OCI-LY1 (cell line): ENCODE data around the gene SUV39H2.

Source experiments
- CTCF ChIP-seq: fragments of 200-600 bp; sonication (generic), shearing (Covaris generic); IDR thresholded peaks from 2 replicates; pipeline ENCODE4 v1.5.1; 2017; ENCODE audit warnings: mild to moderate bottlenecking, antibody characterized with exemption, low read length, moderate library complexity, mixed read lengths
- EZH2 ChIP-seq: fragments of 200-600 bp; sonication (generic), shearing (Covaris generic); IDR thresholded peaks from 2 replicates; pipeline ENCODE4 v1.8.0; 2017; ENCODE audit warnings: borderline replicate concordance, mixed run types, mild to moderate bottlenecking, antibody characterized with exemption, low read length, moderate library complexity, mixed read lengths

DNA sequence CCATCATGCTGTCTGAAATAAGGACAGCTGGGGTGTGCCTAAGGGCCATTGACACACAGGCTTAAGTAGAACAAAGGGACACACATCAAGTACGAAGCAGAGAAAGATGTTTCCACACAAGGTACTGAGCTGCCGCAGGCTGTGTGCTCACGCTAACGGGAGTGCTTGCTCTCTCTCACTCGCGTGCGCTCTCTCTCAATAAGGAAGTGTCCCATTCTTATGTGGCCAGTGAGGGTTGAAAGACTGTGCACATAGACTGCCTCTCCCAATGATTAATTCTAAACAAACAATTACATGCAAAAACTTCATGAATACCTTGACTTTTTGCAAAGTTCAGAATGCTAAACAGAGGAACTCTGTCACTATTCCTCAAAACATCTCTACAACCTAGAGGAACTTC lies 45.3 kb downstream of the SUV39H2 start:
- TF ChIP-seq CTCF = no peak
- TF ChIP-seq EZH2 = no peak
